GM19351 (cell line): Measurements from ENCODE around the gene GABPB1.
"Not testable (repeated sequence)": the region's sequence is repeated elsewhere in the genome, so short reads cannot be mapped to it uniquely, and the experiment has no call there.

Experiments used
- ATAC-seq: cut with Tn5 transposase; IDR thresholded peaks from one replicate; pipeline ENCODE4 v1.9.1; 2021; ENCODE audit warnings: mild to moderate bottlenecking, moderate library complexity; ENCODE audit not compliant: unreplicated experiment

Gene GABPB1

GRCh38 chr15:50354838-50355618 is at the start of gene GABPB1:
GABPB1 (minus strand) TSS chr15:50355198; CDS start chr15:50309798, 45,400 bp downstream.
- ATAC-seq = peak; percentile 39

GRCh38 chr15:50391561-50391960 is 36.6 kb upstream of the GABPB1 start:
- not testable (repeated sequence) for ATAC-seq

- ATAC-seq = peak; percentile 82
Observed at GRCh38 chr15:50390554-50391264, 35.7 kb upstream of the GABPB1 start.

GRCh38 chr15:50382408-50382807 is 27.4 kb upstream of the GABPB1 start:
- ATAC-seq = not testable (repeated sequence)

- no peak for ATAC-seq
Observed at GRCh38 chr15:50381438-50381837, 26.4 kb upstream of the GABPB1 start.

- ATAC-seq = no peak
Observed at GRCh38 chr15:50380089-50380488, 25.1 kb upstream of the GABPB1 start.

GRCh38 chr15:50379413-50379812 is 24.4 kb upstream of the GABPB1 start:
- not testable (repeated sequence) for ATAC-seq

- ATAC-seq = no peak
Observed at GRCh38 chr15:50378776-50379175, 23.8 kb upstream of the GABPB1 start.

- ATAC-seq = peak; percentile 98
Observed at GRCh38 chr15:50377867-50378751, 23.1 kb upstream of the GABPB1 start.

- not testable (repeated sequence) for ATAC-seq
Observed at GRCh38 chr15:50369564-50369963, 14.6 kb upstream of the GABPB1 start.

GRCh38 chr15:50365971-50366370 is 11.0 kb upstream of the GABPB1 start:
- no peak for ATAC-seq

GRCh38 chr15:50365570-50365969 is 10.6 kb upstream of the GABPB1 start:
- ATAC-seq = no peak

- no peak for ATAC-seq
Observed at GRCh38 chr15:50363612-50364011, 8.6 kb upstream of the GABPB1 start.

GRCh38 chr15:50361756-50362155 is 6.8 kb upstream of the GABPB1 start:
- ATAC-seq = no peak

- no peak for ATAC-seq
Observed at GRCh38 chr15:50358845-50359244, 3.8 kb upstream of the GABPB1 start.

GRCh38 chr15:50355980-50356379 is 982 bp upstream of the GABPB1 start:
- ATAC-seq = no peak

GRCh38 chr15:50355619-50355905 is 564 bp upstream of the GABPB1 start:
- no peak for ATAC-seq

GRCh38 chr15:50353975-50354837 is 792 bp downstream of the GABPB1 start:
- peak; percentile 27 for ATAC-seq

- no peak for ATAC-seq
Observed at GRCh38 chr15:50353251-50353974, 1.6 kb downstream of the GABPB1 start.

GRCh38 chr15:50350621-50351020 is 4.4 kb downstream of the GABPB1 start:
- ATAC-seq = no peak
